Esophagus muscularis mucosa (tissue), 3 donors: ENCODE measurements around the gene PARP6.

Source experiments
- POLR2A ChIP-seq: fragments of 450-650 bp; IDR thresholded peaks from one replicate; pipeline ENCODE4 v1.6.1; 2017; ENCODE audit warnings: antibody characterized with exemption, moderate library complexity, mild to moderate bottlenecking, low read depth
- POLR2AphosphoS5 ChIP-seq, 2 donors: sonication (generic); formaldehyde crosslinking; IDR thresholded peaks; one replicate each; pipeline ENCODE4 v1.6.1; 2017; ENCODE audit warnings: antibody characterized with exemption in 2 of 2
- TF ChIP-seq, protein P1 (sequence below), 3 experiments: fragments of 200-600 bp in 2 of 3; fragments of 450-650 bp in 1 of 3; sonication (generic) in 2 of 3; IDR thresholded peaks; one replicate each; pipeline ENCODE4 v1.5.1; 2017 to 2019; ENCODE audit warnings: antibody characterized with exemption in 3 of 3, mild to moderate bottlenecking in 2 of 3, moderate library complexity in 1 of 3

DNA sequence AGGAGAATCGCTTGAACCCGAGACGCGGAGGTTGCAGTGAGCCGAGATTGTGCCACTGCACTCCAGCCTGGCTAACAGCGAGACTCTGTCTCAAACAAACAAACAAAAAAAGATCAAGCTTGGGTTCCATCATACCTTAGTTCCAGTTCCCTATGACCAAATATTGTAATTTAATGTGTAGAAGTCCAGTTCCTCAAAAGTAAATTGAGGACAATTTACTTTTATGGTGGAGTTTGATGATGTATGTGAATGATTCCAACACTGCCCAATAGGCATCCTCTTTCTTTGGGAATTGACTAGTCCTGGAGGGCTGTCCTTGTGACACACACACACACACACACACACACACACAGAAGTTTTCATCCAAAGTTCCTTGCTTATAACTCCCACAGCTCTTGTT is 38.6 kb downstream of the PARP6 start:
- TF ChIP-seq, protein P1, sequence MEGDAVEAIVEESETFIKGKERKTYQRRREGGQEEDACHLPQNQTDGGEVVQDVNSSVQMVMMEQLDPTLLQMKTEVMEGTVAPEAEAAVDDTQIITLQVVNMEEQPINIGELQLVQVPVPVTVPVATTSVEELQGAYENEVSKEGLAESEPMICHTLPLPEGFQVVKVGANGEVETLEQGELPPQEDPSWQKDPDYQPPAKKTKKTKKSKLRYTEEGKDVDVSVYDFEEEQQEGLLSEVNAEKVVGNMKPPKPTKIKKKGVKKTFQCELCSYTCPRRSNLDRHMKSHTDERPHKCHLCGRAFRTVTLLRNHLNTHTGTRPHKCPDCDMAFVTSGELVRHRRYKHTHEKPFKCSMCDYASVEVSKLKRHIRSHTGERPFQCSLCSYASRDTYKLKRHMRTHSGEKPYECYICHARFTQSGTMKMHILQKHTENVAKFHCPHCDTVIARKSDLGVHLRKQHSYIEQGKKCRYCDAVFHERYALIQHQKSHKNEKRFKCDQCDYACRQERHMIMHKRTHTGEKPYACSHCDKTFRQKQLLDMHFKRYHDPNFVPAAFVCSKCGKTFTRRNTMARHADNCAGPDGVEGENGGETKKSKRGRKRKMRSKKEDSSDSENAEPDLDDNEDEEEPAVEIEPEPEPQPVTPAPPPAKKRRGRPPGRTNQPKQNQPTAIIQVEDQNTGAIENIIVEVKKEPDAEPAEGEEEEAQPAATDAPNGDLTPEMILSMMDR (IDR thresholded peaks at IDR 0.05) = no peak
- no peak for TF ChIP-seq POLR2AphosphoS5 (IDR thresholded peaks at IDR 0.05)
- TF ChIP-seq POLR2A = no peak
